NCI-H2196 treated with DMSO at 0.1 percent for 48 hours (cell line): ENCODE measurements around the gene EFNA3.
A peak's percentile ranks its signal among the peaks of the same experiment; 100 is the strongest.

Experiments used
- DNase-seq: peaks from one replicate; lab custom pipeline; 2025; ENCODE audit not compliant: unreplicated experiment; lab: John Stamatoyannopoulos, UW

Gene EFNA3

GRCh38 chr1:155078469-155079209, at the start of gene EFNA3:
TSS of gene EFNA3 (plus strand) at chr1:155078837. CDS start at chr1:155078942, 105 bp downstream.
- DNase-seq = no peak

- DNase-seq = no peak
Measured at GRCh38 chr1:155029513-155030242, 49.0 kb upstream of the EFNA3 start.

GRCh38 chr1:155030243-155030795, 48.3 kb upstream of the EFNA3 start:
- no peak for DNase-seq

- no peak for DNase-seq
Measured at GRCh38 chr1:155030899-155031298, 47.7 kb upstream of the EFNA3 start.

- no peak for DNase-seq
Measured at GRCh38 chr1:155032886-155033285, 45.8 kb upstream of the EFNA3 start.

GRCh38 chr1:155033524-155033923, 45.1 kb upstream of the EFNA3 start, which contains the start of the genes DCST1 and DCST2:
TSS of gene DCST1 (plus strand) at chr1:155033824. CDS start at chr1:155034037, 213 bp downstream.
TSS of gene DCST2 (minus strand) at chr1:155033781. CDS start at chr1:155033701, 80 bp downstream.
- DNase-seq = no peak

GRCh38 chr1:155034318-155035208, 44.1 kb upstream of the EFNA3 start:
- no peak for DNase-seq

GRCh38 chr1:155035936-155036335, 42.7 kb upstream of the EFNA3 start:
- no peak for DNase-seq

GRCh38 chr1:155037043-155037442, 41.6 kb upstream of the EFNA3 start:
- no peak for DNase-seq

- no peak for DNase-seq
Measured at GRCh38 chr1:155037851-155038441, 40.7 kb upstream of the EFNA3 start.

GRCh38 chr1:155038602-155039307, 39.9 kb upstream of the EFNA3 start:
- no peak for DNase-seq

GRCh38 chr1:155039308-155039669, 39.3 kb upstream of the EFNA3 start:
- no peak for DNase-seq

GRCh38 chr1:155040358-155041093, 38.1 kb upstream of the EFNA3 start:
- DNase-seq = no peak

- DNase-seq = no peak
Measured at GRCh38 chr1:155042789-155043188, 35.8 kb upstream of the EFNA3 start.

- DNase-seq = no peak
Measured at GRCh38 chr1:155043301-155043702, 35.3 kb upstream of the EFNA3 start.

GRCh38 chr1:155043793-155044192, 34.8 kb upstream of the EFNA3 start:
- no peak for DNase-seq

- DNase-seq = no peak
Measured at GRCh38 chr1:155044365-155044764, 34.3 kb upstream of the EFNA3 start.

- DNase-seq = peak; percentile 96
Measured at GRCh38 chr1:155044812-155045657, 33.6 kb upstream of the EFNA3 start.
